ENCODE data around the gene C22orf39.

C22orf39 gene

DNA sequence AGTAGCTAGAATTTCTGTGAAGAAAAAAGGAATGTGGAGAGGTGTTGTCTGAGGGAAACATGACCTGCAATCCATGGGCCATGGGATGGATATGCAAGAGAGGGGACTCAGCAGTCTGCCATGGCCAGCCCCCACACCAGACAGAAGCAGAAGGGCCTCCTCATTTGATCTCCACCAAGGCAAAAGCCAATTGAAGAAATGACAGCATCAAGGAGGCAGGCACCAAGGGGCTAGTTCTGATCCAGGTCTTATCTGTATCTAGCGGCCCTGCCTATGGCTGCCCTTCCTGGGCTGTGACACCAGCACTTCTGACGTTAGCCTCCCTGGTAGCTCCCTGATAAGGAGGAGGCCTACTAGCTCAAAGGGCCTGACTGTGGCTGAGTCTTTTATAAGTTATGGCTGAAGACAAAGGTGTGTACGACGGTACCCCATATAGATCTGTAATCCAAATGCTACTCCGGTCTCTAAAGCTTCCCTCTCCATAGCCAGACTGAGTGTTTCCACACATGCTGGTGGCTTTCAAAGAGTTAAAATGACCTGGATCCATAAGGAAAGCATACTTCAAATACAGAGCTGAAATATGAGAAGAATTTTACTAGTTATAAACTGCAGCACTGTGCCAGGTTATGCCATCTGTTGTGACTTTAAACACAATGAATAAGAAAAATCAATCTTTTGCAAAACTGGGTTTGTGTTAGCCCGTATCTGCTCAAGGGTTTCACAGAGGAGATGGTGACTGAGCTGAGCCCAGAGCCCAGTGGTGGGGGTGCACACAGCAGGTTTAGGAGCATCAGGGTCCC, 50.4 kb downstream of the C22orf39 start:
- no peak for DNase-seq

DNA sequence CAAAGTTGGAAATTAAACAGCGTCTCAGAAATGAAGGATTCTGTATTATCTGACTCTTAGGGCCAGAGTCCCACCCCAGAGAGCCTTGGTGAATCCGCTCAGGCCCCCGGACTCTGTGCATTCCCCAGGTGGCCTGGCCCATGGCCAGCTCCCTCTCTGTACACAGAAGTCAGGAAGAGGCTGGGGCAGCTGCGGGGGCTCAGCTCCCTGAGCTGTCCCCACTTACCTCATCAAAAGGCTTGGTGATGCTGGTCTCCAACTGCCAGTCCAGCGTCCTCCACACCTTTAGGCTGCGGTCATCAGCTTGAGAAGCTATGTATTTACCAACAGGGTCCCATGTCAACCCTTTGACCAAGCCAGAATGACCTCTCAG, 51.0 kb downstream of the C22orf39 start:
- no peak for DNase-seq

DNA sequence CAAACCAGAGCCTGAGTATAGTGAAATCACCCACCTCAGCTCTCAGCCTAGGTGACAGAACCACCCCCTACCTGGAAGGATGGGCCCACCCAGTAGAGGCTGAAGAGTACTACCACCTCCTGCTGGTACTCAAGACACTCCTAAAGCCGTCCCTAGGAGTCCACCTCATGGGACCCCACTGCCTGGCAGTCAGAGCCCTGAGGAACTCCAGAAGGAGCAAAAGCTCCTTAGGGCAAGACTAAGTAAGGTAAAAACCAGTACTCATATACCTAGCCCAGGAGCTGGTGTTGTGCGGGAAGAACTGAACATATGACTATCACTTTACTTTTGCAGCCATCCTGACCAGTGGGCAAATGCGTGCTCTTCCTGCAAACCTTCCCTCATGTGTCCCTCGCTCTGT, 52.2 kb downstream of the C22orf39 start:
- no peak for DNase-seq

DNA sequence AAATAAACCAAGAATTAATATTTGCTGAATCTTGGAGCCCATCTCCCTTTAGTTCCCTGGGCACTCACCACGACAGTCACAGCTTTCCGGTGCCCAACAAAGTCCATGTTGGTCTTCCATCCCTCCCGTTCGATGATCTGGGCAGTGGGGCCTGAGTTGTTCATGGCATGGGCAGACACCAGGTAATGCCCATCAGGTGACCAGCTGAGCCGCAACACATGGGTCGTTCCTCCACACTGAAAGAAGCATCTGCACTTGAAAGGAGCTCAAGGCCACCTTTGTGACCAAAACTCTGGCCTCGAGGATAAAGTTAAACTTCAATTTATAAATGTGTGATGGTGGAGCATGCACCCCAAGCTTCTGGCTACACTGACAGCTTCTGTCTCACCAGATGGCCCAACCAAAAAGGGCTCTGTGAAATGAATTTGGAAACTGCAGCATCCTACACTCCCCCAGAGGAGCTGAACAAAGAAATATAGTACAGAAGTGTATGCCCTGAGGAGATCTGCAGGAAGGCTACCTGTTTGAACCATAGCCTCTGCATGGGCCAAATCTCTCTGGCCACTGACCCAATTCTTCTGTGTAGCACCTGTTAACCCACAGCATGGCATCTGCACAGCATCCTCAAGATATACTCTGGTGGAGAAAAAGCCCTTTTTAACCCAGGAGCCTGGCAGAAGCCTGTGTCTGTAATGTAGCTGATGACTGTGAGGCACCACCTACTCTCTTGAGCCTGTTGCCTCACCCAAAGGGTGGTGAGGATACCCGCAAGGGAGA, 53.0 kb downstream of the C22orf39 start:
- no peak for DNase-seq

DNA sequence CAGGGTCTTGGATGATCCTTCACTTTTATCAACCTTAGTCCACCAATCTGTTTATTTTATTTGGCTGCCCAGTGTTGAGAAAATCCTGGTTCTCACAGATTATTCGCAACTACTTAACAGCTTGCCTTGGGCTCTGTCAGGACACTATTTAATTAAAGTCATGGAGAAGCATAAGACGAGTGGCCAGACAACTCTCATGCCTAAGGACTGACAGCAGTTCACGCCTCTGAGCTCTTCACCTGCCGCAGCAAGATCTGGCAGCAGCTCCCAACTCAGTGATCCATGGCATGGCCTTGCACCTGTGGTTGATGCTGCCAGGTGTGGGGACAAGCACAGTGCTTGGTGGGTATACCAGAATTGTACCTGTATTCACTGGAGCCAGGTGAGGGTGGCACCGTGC, 53.8 kb downstream of the C22orf39 start:
- DNase-seq, result no peak
